GM12878 (cell line): ENCODE data around the gene HOXA1. TPM values are rescaled to one million over a fixed set of nuclear protein-coding genes. Genes with fewer than 3 reads are reported as not detected.

ENCODE experiments used
- ATAC-seq: fragments of 200-7000 bp; cut with Tn5 transposase; 3 replicates; pipeline ENCODE4 v1.9.1; 2020; ENCODE audit warnings: mild to moderate bottlenecking, moderate library complexity
- BruUV-seq: library from RNA; stranded (reverse); fragments of 400-500 nt; replicated peaks from 2 replicates; lab custom pipeline; 2021; lab: Mats Ljungman, UMichigan
- CTCF ChIA-PET: fragments of 300-600 bp; sonication (Branson Sonifier 250); formaldehyde crosslinking; extraction: SDS; loops from one replicate; lab custom pipeline; 2021; ENCODE audit warnings: inconsistent platforms; lab: Yijun Ruan, JAX
- POLR2A ChIA-PET: fragments of 350-600 bp; formaldehyde crosslinking; extraction: SDS; loops from one replicate; lab custom pipeline; 2021; ENCODE audit warnings: inconsistent platforms; lab: Charles Lee
- RAD21 ChIA-PET: fragments of 300-600 bp; sonication (Branson Sonifier 250); formaldehyde crosslinking; loops from one replicate; lab custom pipeline; 2023; ENCODE audit warnings: antibody characterized with exemption; ENCODE audit not compliant: unreplicated experiment; lab: Charles Lee
- SMC1A ChIA-PET: fragments of 300-600 bp; sonication (Branson Sonifier 250); formaldehyde crosslinking; loops from one replicate; lab custom pipeline; 2023; ENCODE audit not compliant: unreplicated experiment, uncharacterized antibody; lab: Charles Lee
- DNase-seq: peaks from one replicate; pipeline ENCODE4 v3.0.0-alpha.2; 2011; ENCODE audit warnings: low read depth, low spot score
- FAIRE-seq: peaks from 3 replicates; lab custom pipeline; 2011; peaks lifted over from hg19 to GRCh38; lab: Jason Lieb, UNC
- H2AFZ ChIP-seq: 2 replicates; pipeline ENCODE4 v1.6.0; 2011; ENCODE audit warnings: low read depth, low read length, control low read depth; ENCODE audit not compliant: control insufficient read depth
- H3K27ac ChIP-seq: 2 replicates; pipeline ENCODE4 v1.5.1; 2011; ENCODE audit warnings: control low read depth; ENCODE audit not compliant: control insufficient read depth, insufficient read depth
- H3K27me3 ChIP-seq, 2 experiments: replicated peaks in 1 of 2; 2 replicates each; pipeline versions ENCODE4 v1.6.0 to v1.6.1; 2011; ENCODE audit warnings: low read length in 1 of 2; ENCODE audit not compliant: control insufficient read depth in 2 of 2, insufficient read depth in 2 of 2
- H3K36me3 ChIP-seq, 2 experiments: 2 replicates each; pipeline ENCODE4 v1.5.1; 2011; ENCODE audit warnings: low read length in 1 of 2; ENCODE audit not compliant: control insufficient read depth in 2 of 2, insufficient read depth in 2 of 2
- H3K4me1 ChIP-seq: 2 replicates; pipeline ENCODE4 v1.6.1; 2011; ENCODE audit warnings: mild to moderate bottlenecking, low read length, moderate library complexity, mixed read lengths; ENCODE audit not compliant: control insufficient read depth, insufficient read depth
- H3K4me2 ChIP-seq: 2 replicates; pipeline ENCODE4 v1.6.0; 2011; ENCODE audit warnings: control low read depth; ENCODE audit not compliant: control insufficient read depth, insufficient read depth
- H3K4me3 ChIP-seq: fragments of 200-600 bp; sonication (generic); 2 replicates; pipeline ENCODE4 v1.5.1; 2016
- H3K79me2 ChIP-seq: 2 replicates; pipeline ENCODE4 v1.6.0; 2011; ENCODE audit warnings: low read length; ENCODE audit not compliant: control insufficient read depth, insufficient read depth
- H3K9ac ChIP-seq: 2 replicates; pipeline ENCODE4 v1.8.0; 2011; ENCODE audit warnings: low read length, control low read depth, mixed read lengths; ENCODE audit not compliant: control insufficient read depth, insufficient read depth
- H3K9me3 ChIP-seq: replicated peaks from 3 replicates; pipeline ENCODE4 v1.5.1; 2011; ENCODE audit warnings: mild to moderate bottlenecking, low read length; ENCODE audit not compliant: control insufficient read depth, insufficient read depth
- H4K20me1 ChIP-seq: 2 replicates; pipeline ENCODE4 v1.6.0; 2011; ENCODE audit not compliant: control insufficient read depth, insufficient read depth
- BRCA1 ChIP-seq: IDR thresholded peaks from 2 replicates; pipeline ENCODE4 v1.6.1; 2011; ENCODE audit warnings: low read depth, low read length, improper control_type of control experiment
- CBX3 ChIP-seq: fragments of 200-600 bp; sonication (generic); IDR thresholded peaks from 2 replicates; pipeline ENCODE4 v1.6.1; 2016; ENCODE audit warnings: low read depth, borderline replicate concordance
- CBX5 ChIP-seq: sonication (generic); IDR thresholded peaks from 2 replicates; pipeline ENCODE4 v1.6.1; 2016; ENCODE audit warnings: low read depth, moderate library complexity, mild to moderate bottlenecking, inconsistent platforms
- GABPA ChIP-seq: IDR thresholded peaks from 2 replicates; pipeline ENCODE4 v1.6.1; 2014; ENCODE audit warnings: antibody characterized with exemption, low read depth, mild to moderate bottlenecking, inconsistent platforms
- IKZF1 ChIP-seq: fragments of 450-650 bp; conservative IDR thresholded peaks from 2 replicates; pipeline ENCODE4 v1.6.1; 2017; ENCODE audit warnings: antibody characterized with exemption, mild to moderate bottlenecking
- MXI1 ChIP-seq: fragments of 150-350 bp; IDR thresholded peaks from 2 replicates; pipeline ENCODE4 v1.6.1; 2011; ENCODE audit warnings: low read depth, mild to moderate bottlenecking, inconsistent platforms, low read length, improper control_type of control experiment
- NFIC ChIP-seq: IDR thresholded peaks from 2 replicates; pipeline ENCODE4 v1.6.1; 2012; ENCODE audit warnings: low read depth, mild to moderate bottlenecking, inconsistent platforms, low read length, moderate library complexity
- NFYA ChIP-seq: IDR thresholded peaks from 2 replicates; pipeline ENCODE4 v1.6.1; 2011; ENCODE audit warnings: low read depth, mild to moderate bottlenecking, low read length, improper control_type of control experiment, borderline replicate concordance
- NR2C2 ChIP-seq: IDR thresholded peaks from 2 replicates; pipeline ENCODE4 v1.6.1; 2011; ENCODE audit warnings: borderline replicate concordance, low read depth; ENCODE audit not compliant: control insufficient read depth, insufficient read length
- RUNX3 ChIP-seq: IDR thresholded peaks from 2 replicates; pipeline ENCODE4 v1.6.1; 2012; ENCODE audit warnings: low read length, inconsistent platforms
- SMC3 ChIP-seq: IDR thresholded peaks from 2 replicates; pipeline ENCODE4 v1.6.1; 2011; ENCODE audit warnings: low read length, improper control_type of control experiment, borderline replicate concordance
- SRF ChIP-seq, 2 experiments: IDR thresholded peaks; 2 replicates each; pipeline ENCODE4 v1.6.1; 2011; ENCODE audit warnings: low read depth in 2 of 2, low read length in 2 of 2, mild to moderate bottlenecking in 1 of 2, moderate library complexity in 1 of 2
- STAT3 ChIP-seq: IDR thresholded peaks from 2 replicates; pipeline ENCODE4 v1.6.1; 2011; ENCODE audit warnings: low read depth, low read length, improper control_type of control experiment
- ZBED1 ChIP-seq: IDR thresholded peaks from 2 replicates; pipeline ENCODE4 v1.6.1; 2016; ENCODE audit warnings: borderline replicate concordance
- WGBS: methylation state at CpG from one replicate; pipeline ENCODE4 v1.1.6; 2016; ENCODE audit warnings: low lambda C conversion rate; ENCODE audit not compliant: insufficient replicate concordance, insufficient coverage; ENCODE audit errors: missing lambda C conversion rate; 5-methylcytosine and 5-hydroxymethylcytosine counted together
- in situ Hi-C: fragments of 300-500 bp; cut with MboI; formaldehyde crosslinking; loops from 9 replicates; pipeline ENCODE4 v1.14.3; 2018; ENCODE audit warnings: mixed read lengths
- intact Hi-C: fragments of 100-400 bp; cut with micrococcal nuclease; formaldehyde crosslinking; loops from one replicate; pipeline ENCODE4 v1.14.2; 2022; ENCODE audit not compliant: unreplicated experiment
- polyA plus RNA-seq, 11 experiments: library from polyadenylated mRNA; depleted of rRNA in 4 of 11; unstranded in 6 of 11; stranded (reverse) in 5 of 11; fragments of >200 nt; fragmentation: Nextera tagmentation in 4 of 11; fragmentation: Illumina TruSeq in 1 of 11; extraction: Ambion mirVana in 4 of 11; extraction: Trizol in 1 of 11; gene quantifications; 1 replicate in 1 of 11; 2 replicates in 10 of 11; pipeline versions ENCODE4 v1.2.1 to v1.2.3, GENCODE V29; 2011 to 2016; ENCODE audit warnings: inconsistent platforms in 2 of 11, missing spikeins in 2 of 11, low read depth in 1 of 11
- total RNA-seq, 4 experiments: library from RNA; depleted of rRNA in 3 of 4; stranded (reverse); fragments of >200 nt in 3 of 4; fragmentation: Illumina TruSeq in 1 of 4; extraction: Trizol in 1 of 4; gene quantifications; 2 replicates each; pipeline versions ENCODE4 v1.2.1 to v1.2.3, GENCODE V29; 2013 to 2021
- TF ChIP-seq, protein P1 (sequence below): fragments of 450-650 bp; IDR thresholded peaks from 2 replicates; pipeline ENCODE4 v1.6.1; 2017; ENCODE audit warnings: low read depth, mild to moderate bottlenecking, moderate library complexity
- TF ChIP-seq, protein P2 (sequence below): fragments of 450-650 bp; IDR thresholded peaks from 2 replicates; pipeline ENCODE4 v1.6.1; 2016; ENCODE audit warnings: mild to moderate bottlenecking
- TF ChIP-seq, protein P3 (sequence below): IDR thresholded peaks from 2 replicates; pipeline ENCODE4 v1.6.1; 2011; ENCODE audit warnings: low read depth, low read length, improper control_type of control experiment, borderline replicate concordance

The HOXA1 gene
- total and polyA plus RNA-seq, 10 of the 15 experiments (the other 5 are each of a cell fraction or from before 2014, with no cell fraction given) = 0.06 to 1.7 (median 0.18) TPM; not detected in 3

DNA sequence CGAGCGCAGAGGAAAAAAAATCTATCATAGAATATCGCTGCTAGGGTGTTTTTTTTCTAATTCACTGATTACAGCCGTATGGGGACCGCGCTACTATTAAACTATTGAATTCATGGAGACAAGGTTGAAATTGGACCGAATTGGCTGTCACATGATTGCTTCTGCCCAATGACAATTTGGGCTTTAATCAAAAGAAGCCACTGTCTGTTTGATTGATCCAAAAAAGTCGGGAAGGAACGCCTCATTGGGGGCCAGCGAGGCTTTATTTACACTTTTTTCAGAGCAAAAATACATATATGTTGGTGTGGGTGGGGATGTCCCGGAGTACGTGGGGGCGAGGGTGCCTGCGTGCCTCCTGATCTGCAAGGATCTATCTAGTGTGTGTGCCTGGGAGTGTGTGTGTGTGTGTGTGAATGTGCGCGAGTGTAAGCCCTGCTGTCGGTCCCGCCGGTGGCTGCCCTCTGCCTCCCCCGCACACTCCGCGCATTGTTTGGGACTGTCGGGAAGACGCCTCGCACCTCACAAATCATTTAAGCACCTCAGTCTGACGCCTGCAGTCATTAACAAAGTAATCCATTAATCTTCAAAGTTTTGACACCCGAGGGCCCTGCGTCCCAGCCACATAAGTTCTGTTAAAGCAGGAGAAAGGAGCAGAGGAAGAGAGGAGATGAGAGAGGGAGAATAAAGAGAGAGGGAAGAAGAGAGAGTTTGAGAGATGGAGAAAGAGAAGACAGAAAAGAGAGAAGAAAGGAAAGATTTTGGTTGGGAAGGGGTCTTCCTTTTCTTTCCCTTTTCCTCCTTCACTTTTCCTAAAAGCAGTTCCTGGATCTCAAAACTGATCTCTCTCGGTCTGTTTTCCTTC, 7.0 kb upstream of the HOXA1 start, which contains the start of gene HOXA2:
Gene HOXA2 (minus strand): TSS at position 103 of the 862 bp plus-strand sequence. CDS start 183 bp downstream, outside the sequence.
- no peak within 1 kb of the TSS for H2AFZ ChIP-seq
- in situ Hi-C loops = no loop called here
- DNase-seq = no peak
- H3K9ac ChIP-seq = no peak within 1 kb of the TSS
- WGBS = 53% methylated on average over 28 of the region's 29 CpGs
- H4K20me1 ChIP-seq = no peaks in the 10 kb centered on the region
- ChIA-PET RAD21 (no interaction called here), CTCF (no interaction called here), POLR2A (no interaction called here), SMC1A (no interaction called here)
- no peak for FAIRE-seq
- no peak within 1 kb of the TSS for H3K4me2 ChIP-seq
- ATAC-seq = peak; percentile 24; the same call in 2 of the 3 replicates
- H3K27me3 ChIP-seq = peaks cover 4% of the 10 kb centered on the region in 2 experiments
- H3K36me3 ChIP-seq = no peaks in the 10 kb centered on the region
- no peak within 1 kb of the TSS for H3K4me3 ChIP-seq
- no peaks in the 10 kb centered on the region for H3K79me2 ChIP-seq
- no peaks in the 10 kb centered on the region; the same call in 2 of the 3 replicates for H3K9me3 ChIP-seq
- no peaks in the 10 kb centered on the region for H3K4me1 ChIP-seq
- no peak within 1 kb of the TSS for H3K27ac ChIP-seq
- TF ChIP-seq CBX3 (no peak), GABPA (no peak), RUNX3 (no peak), NFIC (no peak), IKZF1 (no peak), ZBED1 (no peak), BRCA1 (no peak), STAT3 (no peak), NR2C2 (no peak), MXI1 (no peak), SRF (IDR thresholded peaks at IDR 0.05; ENCODE audit: low read depth in 2 of 2, low read length in 2 of 2) (no peak), SMC3 (no peak), CBX5 (no peak), NFYA (no peak)
- TF ChIP-seq, protein P1, sequence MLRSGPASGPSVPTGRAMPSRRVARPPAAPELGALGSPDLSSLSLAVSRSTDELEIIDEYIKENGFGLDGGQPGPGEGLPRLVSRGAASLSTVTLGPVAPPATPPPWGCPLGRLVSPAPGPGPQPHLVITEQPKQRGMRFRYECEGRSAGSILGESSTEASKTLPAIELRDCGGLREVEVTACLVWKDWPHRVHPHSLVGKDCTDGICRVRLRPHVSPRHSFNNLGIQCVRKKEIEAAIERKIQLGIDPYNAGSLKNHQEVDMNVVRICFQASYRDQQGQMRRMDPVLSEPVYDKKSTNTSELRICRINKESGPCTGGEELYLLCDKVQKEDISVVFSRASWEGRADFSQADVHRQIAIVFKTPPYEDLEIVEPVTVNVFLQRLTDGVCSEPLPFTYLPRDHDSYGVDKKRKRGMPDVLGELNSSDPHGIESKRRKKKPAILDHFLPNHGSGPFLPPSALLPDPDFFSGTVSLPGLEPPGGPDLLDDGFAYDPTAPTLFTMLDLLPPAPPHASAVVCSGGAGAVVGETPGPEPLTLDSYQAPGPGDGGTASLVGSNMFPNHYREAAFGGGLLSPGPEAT = no peak
- TF ChIP-seq, protein P2, sequence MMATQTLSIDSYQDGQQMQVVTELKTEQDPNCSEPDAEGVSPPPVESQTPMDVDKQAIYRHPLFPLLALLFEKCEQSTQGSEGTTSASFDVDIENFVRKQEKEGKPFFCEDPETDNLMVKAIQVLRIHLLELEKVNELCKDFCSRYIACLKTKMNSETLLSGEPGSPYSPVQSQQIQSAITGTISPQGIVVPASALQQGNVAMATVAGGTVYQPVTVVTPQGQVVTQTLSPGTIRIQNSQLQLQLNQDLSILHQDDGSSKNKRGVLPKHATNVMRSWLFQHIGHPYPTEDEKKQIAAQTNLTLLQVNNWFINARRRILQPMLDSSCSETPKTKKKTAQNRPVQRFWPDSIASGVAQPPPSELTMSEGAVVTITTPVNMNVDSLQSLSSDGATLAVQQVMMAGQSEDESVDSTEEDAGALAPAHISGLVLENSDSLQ = no peak
- TF ChIP-seq, protein P3, sequence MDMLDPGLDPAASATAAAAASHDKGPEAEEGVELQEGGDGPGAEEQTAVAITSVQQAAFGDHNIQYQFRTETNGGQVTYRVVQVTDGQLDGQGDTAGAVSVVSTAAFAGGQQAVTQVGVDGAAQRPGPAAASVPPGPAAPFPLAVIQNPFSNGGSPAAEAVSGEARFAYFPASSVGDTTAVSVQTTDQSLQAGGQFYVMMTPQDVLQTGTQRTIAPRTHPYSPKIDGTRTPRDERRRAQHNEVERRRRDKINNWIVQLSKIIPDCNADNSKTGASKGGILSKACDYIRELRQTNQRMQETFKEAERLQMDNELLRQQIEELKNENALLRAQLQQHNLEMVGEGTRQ = no peak
- no TSS peak for BruUV-seq
- intact Hi-C loops = no loop called here
